Omental fat pad (tissue), 4 donors: ENCODE measurements around the gene PDGFD. TPM values are rescaled to one million over a fixed set of nuclear protein-coding genes. Genes with fewer than 3 reads are reported as not detected.

Source experiments
- ATAC-seq: fragments of 150-250 bp; one replicate; pipeline ENCODE4 v1.9.1; 2016; ENCODE audit warnings: mild to moderate bottlenecking, moderate library complexity; ENCODE audit not compliant: low FRiP score
- DNase-seq: peaks from one replicate; pipeline ENCODE4 v3.0.0-alpha.2; 2019; ENCODE audit warnings: low spot score
- CTCF ChIP-seq, 3 donors: fragments of 450-650 bp; IDR thresholded peaks; one replicate each; pipeline ENCODE4 v1.5.1; 2016 to 2017; ENCODE audit warnings: antibody characterized with exemption in 3 of 3, mild to moderate bottlenecking in 3 of 3, moderate library complexity in 2 of 3
- total RNA-seq, 4 donors: library from RNA; depleted of rRNA; stranded (reverse); fragments of >200 nt; gene quantifications; one replicate each; pipeline ENCODE4 v1.1.0, GENCODE V29; 2016

Gene PDGFD
- total RNA-seq, 4 donors from 2014 or later: 11.3 to 63.1 (median 38.9) TPM

- no peak for ATAC-seq
- no peak for TF ChIP-seq CTCF (IDR thresholded peaks at IDR 0.05)
- DNase-seq: no peak
Measured at GRCh38 chr11:104146943-104147342, 17.0 kb downstream of the PDGFD start.

- DNase-seq: no peak
- TF ChIP-seq CTCF (IDR thresholded peaks at IDR 0.05): no peak
- ATAC-seq: no peak
Measured at GRCh38 chr11:104146421-104146820, 17.5 kb downstream of the PDGFD start.

GRCh38 chr11:104145062-104145461 lies 18.9 kb downstream of the PDGFD start:
- no peak for TF ChIP-seq CTCF (IDR thresholded peaks at IDR 0.05)
- DNase-seq (no peak), ATAC-seq (no peak)

GRCh38 chr11:104142698-104143097 lies 21.2 kb downstream of the PDGFD start:
- no peak for TF ChIP-seq CTCF (IDR thresholded peaks at IDR 0.05)
- ATAC-seq (no peak), DNase-seq (no peak)

GRCh38 chr11:104136861-104137260 lies 27.1 kb downstream of the PDGFD start:
- no peak for TF ChIP-seq CTCF (IDR thresholded peaks at IDR 0.05)
- no peak for DNase-seq
- ATAC-seq: no peak

GRCh38 chr11:104134745-104135144 lies 29.2 kb downstream of the PDGFD start:
- no peak for DNase-seq
- ATAC-seq: no peak
- TF ChIP-seq CTCF (IDR thresholded peaks at IDR 0.05): no peak

GRCh38 chr11:104130161-104130560 lies 33.8 kb downstream of the PDGFD start:
- DNase-seq (no peak), ATAC-seq (no peak)
- TF ChIP-seq CTCF (IDR thresholded peaks at IDR 0.05): no peak
